SHP77 treated with DMSO at 0.1 percent for 48 hours (cell line): ENCODE data around the gene SLC25A34.

Experiments used
- DNase-seq: peaks from one replicate; lab custom pipeline; 2025; lab: John Stamatoyannopoulos, UW

Gene SLC25A34

DNA sequence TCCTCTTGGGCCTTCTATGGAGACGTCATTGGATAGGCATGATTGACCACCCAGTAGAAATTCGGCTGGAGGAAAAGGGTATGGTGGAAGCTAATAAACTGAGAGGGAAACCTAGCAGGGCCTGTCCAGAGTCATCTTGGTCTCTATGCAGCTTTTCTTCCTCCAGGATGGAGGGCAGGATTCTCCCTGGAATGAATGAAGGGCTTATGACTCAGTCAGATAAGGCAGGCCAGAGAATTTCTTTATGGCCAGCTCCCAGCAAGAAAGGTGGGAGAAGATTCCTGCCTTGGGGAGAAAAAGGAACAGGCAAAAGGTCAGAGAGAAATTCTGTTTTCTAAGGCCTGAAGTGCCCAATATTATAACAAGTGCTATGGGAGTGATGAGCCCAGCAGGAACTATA, 39.6 kb downstream of the SLC25A34 start:
- DNase-seq: no peak

- no peak for DNase-seq
Observed at GRCh38 chr1:15777909-15778707, 42.0 kb downstream of the SLC25A34 start.

DNA sequence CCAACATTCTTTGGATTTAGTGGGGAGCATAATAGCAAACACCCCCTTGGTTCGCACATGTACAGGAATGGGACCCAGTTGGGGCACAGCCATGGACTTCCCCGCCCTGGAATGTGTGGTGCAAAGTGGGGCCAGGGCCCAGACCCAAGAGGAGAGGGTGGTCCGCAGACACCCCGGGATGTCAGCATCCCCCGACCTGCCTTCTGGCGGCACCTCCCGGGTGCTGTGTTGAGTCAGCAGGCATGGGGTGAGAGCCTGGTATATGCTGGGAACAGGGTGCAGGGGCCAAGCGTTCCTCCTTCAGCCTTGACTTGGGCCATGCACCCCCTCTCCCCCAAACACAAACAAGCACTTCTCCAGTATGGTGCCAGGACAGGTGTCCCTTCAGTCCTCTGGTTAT, 49.6 kb downstream of the SLC25A34 start:
- DNase-seq: no peak

DNA sequence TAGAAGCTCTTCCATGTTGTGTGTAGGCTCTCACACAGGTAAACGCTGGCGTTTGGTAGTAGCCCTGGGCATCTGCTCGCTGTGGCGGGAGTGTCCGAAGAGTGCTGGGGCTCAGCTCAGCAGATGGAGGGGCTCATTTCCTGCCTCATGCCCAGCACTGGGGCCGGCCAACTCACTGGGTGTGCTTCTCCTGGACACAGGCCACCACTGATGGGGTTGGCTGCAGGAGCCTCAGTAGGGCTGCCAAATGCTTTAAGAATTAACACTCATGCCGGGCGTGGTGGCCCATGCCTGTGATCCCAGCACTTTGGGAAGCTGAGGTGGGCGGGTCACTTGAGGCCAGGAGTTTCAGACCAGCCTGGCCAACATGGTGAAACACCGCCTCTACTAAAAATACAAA, 50.5 kb downstream of the SLC25A34 start:
- DNase-seq: no peak

- DNase-seq: no peak
Observed at GRCh38 chr1:15788624-15789301, 52.7 kb downstream of the SLC25A34 start.
